Stimulated activated naive CD8-positive, alpha-beta T cell treated with anti-CD3 and anti-CD28 coated beads, Interleukin-15, Interleukin-2, amounts not matched to agents 100 U/mL and 50 U/mL, for 24 hours (primary cell): ENCODE data around the gene ARTN.
A peak's percentile ranks its signal among the peaks of the same experiment; 100 is the strongest.

Experiments
- ATAC-seq: fragments of 150-1000 bp; cut with Tn5 transposase; one replicate; pipeline ENCODE4 v1.10.0; 2021
- DNase-seq: peaks from one replicate; pipeline ENCODE4 v3.0.0; 2021

The ARTN gene

DNA sequence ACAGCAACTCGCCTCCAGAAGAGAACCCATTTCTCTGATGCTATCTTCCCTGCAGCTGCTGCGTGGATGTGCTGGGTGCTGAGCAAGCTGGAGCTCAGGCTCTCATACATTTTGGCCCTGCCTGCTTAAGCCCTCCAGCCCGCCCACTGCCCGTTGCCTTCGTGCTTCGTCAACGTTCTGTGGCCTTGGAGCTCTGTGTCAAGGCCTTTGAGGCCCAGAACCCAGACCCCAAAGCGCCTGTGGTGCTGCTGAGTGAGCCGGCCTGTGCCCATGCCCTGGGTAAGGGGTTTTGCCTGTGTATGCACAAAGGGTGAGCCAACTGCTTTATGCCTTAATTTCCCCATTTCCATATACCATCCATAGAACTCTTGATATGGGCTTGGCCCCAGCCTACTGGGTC is 37.3 kb downstream of the ARTN start:
- no peak for ATAC-seq
- no peak for DNase-seq

DNA sequence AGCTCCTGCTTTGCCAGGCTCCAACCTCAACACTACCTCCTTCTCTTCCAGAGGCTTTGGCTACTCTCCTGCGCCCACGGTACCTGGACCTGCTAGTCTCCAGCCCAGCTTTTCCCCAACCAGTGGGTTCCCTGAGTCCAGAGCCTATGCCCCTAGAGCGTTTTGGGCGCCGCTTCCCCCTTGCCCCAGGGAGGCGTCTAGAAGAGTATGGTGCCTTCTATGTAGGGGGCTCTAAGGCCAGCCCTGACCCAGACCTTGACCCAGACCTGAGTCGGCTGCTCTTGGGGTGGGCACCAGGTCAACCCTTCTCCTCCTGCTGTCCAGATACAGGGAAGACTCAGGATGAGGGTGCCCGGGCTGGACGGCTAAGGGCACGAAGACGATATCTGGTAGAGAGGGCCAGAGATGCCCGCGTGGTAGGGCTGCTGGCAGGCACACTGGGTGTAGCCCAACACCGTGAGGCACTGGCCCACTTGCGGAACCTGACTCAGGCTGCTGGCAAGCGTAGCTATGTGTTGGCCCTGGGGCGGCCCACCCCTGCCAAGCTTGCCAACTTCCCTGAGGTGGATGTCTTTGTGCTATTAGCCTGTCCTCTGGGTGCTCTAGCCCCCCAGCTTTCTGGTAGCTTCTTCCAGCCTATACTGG is 37.9 kb downstream of the ARTN start:
- ATAC-seq = no peak
- no peak for DNase-seq

DNA sequence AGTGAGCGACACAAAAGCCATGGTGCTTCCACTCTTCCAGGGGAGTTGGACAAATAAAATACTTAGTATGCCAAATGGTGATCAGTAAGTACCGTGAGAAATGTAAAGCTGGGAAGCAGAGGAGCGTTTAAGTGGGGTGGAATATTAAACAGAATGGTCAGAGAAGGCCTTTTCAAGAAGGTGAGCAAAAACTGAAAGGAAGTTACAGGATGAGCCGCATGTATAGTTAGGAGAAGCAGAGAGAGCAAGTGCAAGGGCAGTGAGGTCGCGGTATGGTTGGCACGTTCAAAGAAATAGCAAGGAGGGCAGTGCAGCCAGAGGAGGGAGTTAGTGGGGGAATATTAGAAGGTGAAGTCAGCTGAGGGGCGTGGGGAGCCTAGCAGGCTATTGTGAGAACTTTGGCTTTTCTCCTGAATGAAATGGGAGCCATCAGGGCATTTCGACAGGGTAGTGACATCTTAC is 40.4 kb downstream of the ARTN start:
- ATAC-seq (no peak), DNase-seq (peak; percentile 19)

DNA sequence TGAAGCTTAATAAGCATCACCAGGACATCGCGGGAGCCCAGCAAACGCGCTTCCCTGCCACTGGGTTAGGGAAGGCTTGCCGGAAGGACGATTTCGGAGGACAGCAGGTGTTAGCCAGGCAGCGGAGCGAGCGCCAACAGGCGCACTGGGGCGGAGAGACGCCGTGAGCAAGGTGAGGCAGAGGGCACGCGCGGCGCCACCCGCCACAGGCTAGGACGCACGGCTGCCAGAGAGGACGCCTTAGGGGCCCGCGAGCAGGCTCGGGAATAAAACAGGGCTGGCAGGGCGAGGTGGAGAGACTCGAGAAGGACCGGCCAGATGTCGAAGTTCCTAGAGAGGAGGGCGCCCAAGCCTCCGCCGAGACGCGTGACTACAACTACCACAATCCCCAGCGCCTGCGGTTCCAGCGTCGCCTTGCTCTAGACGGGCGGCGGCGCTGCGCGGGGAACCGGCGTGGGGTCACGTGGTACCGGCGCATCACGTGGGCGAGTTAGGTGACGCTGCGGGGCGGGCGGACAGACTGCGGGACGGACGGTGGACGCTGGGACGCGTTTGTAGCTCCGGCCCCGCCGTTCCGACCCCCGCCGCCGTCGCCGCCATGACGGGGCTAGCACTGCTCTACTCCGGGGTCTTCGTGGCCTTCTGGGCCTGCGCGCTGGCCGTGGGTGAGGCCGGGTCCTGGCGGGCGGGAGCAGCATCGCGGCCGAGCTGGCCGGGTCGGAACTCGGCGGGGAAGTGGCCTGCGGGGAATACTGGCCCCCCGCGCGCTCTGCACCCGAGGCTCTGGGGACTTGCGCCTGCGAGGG is 41.0 kb downstream of the ARTN start, which contains the start of gene ATP6V0B:
Gene ATP6V0B (plus strand): TSS at position 518 of the 806 bp plus-strand sequence. CDS start 81 bp downstream, at position 599.
- ATAC-seq (peak; percentile 73), DNase-seq (peak; percentile 98)

DNA sequence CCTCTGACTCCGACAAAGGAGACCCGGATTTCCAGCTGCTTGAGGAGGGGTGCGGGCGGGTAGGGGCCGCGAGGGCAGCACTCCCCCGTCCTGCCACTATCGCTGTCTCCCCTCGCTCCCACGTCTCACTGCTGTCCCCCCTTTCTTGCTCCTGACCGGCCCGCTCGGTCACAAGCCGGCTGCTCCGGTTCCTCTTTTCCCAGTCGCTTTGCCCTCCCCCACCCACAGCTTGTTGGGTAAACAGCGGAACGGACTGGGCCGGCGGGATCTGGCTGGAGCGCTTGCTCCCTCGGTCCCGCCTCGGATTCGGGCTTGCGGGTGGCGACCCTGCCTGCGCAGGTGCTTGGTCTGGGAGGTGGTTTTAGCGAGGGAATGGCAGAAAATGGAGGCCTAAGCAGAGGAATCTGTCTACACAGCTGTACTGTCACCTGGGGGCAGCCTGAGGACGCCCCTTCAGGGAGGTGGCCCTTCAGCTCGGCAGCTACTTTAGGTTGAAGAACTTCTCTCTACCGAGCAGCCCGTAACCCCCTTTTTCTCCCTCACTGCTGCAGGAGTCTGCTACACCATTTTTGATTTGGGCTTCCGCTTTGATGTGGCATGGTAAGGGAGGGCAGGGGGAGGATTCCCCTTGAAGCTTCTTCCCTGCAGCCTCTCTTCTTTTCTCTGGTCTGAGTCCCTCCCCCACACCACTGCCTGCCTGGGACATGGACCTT is 41.8 kb downstream of the ARTN start:
- no peak for DNase-seq
- ATAC-seq = peak; percentile 1

DNA sequence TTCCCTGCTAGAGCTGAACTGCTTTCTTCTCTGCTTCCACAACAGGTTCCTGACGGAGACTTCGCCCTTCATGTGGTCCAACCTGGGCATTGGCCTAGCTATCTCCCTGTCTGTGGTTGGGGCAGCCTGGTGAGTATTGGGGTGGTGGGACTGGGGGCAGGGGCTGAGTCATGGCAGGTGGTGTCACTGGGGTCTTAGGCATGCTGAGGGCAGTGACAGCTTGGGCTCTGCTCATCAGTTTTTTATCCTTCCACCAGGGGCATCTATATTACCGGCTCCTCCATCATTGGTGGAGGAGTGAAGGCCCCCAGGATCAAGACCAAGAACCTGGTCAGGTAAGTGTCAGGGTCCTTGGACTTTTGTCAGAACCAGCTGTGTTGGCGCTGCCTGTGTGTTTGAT is 42.4 kb downstream of the ARTN start:
- DNase-seq = no peak
- ATAC-seq = no peak

DNA sequence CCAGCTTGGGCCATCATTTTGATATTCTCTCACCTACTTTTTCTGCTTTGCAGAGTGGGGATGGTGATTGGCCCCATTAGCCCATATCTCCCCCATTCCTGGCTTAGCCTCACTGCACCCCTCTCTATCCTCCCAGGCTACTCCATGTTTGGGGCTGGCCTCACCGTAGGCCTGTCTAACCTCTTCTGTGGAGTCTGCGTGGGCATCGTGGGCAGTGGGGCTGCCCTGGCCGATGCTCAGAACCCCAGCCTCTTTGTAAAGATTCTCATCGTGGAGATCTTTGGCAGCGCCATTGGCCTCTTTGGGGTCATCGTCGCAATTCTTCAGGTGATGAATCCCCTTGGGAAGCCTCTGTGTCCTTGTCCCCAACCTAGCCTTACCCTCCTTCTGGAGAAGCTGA is 43.3 kb downstream of the ARTN start:
- ATAC-seq = no peak
- DNase-seq = no peak

DNA sequence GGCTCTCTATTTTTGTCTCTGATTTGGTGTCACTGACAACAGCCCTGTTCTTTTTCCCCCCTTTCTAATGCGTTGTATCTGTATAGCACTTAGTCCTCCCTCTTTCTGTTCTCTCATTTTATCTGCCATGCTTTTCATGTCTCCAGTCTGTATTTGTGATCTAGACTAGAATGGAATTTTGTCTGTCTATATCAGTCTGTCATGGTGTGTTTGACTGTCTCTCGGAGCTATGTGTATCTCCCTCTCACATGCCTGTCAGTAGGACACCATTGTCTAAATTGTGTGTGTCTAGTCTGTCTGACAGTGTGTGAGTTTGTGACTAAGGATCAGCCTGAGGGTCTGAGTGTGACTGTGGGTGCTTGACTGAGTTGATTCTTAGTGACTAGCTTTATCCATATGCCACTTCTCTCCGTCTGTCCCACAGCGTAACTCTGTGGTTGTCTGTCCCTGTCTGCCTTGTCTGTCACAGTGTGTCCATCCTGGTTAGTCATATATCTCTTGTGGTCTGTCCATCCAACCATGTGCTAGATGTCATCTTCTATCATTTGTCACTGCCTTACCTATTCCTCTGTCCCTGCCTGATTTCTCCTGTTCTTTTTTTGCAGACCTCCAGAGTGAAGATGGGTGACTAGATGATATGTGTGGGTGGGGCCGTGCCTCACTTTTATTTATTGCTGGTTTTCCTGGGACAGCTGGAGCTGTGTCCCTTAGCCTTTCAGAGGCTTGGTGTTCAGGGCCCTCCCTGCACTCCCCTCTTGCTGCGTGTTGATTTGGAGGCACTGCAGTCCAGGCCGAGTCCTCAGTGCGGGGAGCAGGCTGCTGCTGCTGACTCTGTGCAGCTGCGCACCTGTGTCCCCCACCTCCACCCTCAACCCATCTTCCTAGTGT is 44.0 kb downstream of the ARTN start:
- ATAC-seq = no peak
- no peak for DNase-seq

DNA sequence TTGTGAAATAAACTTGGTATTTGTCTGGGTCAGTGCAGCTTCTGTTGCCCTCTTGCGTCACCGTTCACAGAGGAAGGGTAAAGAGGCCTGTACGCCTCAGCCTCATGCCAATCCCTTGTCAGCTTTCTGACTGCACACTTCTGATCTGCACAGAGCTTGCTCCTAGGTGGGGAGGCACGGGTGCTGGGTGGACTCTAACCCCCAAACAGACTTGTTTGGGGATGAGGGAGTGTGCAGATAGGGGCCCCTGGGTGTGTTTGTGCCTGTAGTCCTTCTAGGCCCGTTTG is 44.6 kb downstream of the ARTN start:
- no peak for DNase-seq
- ATAC-seq = no peak

DNA sequence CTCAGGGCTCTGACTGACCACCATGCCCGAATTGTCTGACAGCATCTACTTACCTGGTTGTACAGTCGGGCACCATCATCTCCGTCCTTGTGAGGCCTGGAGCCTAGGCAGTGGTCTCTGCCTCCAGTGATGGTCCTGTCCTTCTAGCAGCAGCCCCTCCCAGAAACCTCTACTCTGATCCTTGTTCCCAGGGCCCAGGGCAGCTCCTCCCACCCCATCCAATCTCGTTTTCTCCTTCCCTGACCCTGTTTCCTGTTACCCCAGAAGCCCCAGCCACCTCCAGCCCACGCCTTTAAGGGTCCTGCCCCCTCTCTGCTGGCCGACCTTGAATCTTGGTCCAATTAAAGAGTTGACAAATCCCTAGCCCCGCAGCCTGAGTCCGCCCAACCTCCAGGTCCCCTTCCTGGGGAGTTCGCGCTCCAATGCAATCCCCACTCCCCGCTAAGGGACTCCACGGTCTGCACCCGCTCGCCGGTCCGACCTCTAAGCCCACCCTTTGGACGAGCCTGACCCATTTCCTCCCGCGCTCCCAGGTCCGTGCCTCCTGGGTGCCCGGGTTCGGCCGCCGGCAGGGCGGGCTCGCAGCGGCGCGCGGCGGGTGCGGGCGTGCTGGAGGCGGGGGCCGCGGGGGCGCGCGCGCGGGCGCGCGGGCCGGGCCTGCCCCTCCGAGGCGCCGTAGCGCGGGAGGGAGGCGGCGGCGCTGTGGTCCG is 45.1 kb downstream of the ARTN start, which contains the start of gene B4GALT2:
Gene B4GALT2 (plus strand): TSS at position 660 of the 710 bp plus-strand sequence. CDS start 1,951 bp downstream, outside the sequence.
- DNase-seq (peak; percentile 68), ATAC-seq (peak; percentile 9)

DNA sequence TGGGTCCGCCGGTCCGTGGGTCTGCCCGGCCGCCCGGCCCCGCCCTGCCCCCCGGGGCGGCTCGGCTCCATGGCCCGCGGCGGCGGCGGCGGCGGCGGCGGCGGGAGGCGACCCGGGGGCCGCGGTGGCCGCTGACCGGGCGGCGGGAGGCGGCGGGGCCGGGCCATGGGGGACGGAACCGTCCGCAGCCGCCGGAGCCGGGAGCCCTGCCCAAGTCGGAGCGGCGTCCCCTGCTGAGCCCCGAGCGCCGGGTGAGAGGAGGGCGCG is 45.6 kb downstream of the ARTN start:
- no peak for ATAC-seq
- DNase-seq = no peak

DNA sequence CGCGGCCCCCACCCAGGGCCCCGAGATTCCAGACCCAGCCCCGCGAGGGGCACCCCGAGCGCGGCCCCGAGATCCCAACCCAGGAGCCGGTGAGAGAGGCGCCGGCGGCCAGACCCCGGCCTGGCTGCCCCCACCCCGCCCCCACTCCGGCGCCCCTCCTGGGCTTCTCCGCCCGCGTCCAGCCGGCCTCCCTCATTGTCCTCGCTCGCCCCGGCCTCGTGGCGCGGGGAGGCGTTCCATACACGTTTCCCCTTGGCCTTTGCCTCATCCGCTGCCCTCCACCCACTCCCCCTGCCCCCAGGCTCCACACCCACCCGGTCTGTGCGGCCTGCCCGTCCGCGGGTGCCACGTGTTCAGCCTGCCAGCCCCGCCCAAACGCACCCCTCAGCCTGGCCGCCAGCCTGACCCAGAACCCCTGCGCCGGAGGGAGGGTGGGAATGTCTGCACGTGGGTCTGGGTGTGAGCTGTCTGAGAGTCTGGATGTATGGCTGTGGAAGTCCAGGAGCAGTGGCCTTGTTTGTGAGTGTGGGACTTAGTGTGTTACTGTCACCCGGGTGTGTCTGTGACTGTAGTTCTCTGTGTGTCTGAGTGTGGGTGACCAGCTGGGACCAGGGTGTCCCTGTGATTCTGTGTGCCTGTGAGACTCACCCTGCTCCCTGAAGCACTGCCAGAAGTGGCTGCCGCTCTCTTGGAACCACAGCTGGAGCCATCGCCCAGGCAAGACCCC is 46.1 kb downstream of the ARTN start:
- DNase-seq = peak; percentile 60

DNA sequence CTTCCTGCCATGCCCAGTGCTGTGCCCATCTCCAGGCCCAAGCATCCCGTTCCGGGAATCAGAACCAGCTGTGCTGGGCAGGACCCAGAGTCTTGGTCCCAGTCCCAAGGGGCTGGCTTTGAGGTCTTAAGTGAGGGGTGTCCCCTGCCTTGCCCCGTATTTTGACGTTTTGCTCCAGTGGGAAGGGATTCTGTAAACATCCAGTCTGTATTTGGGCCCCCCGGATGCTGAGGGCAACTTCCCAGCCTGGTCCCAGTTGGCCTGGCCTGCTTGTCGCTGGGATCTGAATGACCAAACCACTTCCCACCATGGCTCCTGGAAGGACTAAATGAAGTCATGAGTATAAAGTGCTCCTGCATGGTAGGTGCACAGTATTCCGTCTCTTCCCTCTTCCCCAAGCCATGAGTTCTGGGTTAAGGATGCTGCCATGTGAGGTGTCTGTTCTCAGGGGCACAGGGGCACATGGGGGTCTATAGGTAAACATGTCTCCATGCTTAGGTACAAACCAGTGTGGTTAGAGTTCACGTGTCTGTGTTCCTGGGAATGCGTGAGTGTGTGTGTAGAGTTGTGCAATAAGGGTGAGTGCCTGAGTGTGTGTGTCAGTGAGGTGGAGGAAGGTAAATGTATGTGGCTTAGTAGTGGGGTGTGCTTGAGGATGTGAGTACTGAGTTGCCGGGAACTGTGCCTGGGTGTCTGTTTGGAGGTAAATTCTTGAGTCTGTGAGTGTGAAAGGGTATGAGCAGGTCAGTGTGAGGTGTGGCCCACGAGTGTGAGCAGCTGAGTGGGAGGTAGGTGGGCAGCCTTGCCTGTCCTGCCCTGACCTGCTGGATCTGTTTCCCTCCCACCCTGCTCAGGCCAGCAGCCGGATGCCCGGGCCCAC is 46.9 kb downstream of the ARTN start:
- ATAC-seq = no peak

More for the DNA sequence above, 46.1 kb downstream of the ARTN start:
- peak; percentile 38 for ATAC-seq

DNA sequence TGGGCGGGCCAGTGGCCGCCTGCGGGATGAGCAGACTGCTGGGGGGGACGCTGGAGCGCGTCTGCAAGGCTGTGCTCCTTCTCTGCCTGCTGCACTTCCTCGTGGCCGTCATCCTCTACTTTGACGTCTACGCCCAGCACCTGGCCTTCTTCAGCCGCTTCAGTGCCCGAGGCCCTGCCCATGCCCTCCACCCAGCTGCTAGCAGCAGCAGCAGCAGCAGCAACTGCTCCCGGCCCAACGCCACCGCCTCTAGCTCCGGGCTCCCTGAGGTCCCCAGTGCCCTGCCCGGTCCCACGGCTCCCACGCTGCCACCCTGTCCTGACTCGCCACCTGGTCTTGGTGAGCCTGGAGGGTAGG is 47.5 kb downstream of the ARTN start:
- no peak for ATAC-seq
- no peak for DNase-seq

More for the DNA sequence above, 46.9 kb downstream of the ARTN start:
- no peak for DNase-seq

DNA sequence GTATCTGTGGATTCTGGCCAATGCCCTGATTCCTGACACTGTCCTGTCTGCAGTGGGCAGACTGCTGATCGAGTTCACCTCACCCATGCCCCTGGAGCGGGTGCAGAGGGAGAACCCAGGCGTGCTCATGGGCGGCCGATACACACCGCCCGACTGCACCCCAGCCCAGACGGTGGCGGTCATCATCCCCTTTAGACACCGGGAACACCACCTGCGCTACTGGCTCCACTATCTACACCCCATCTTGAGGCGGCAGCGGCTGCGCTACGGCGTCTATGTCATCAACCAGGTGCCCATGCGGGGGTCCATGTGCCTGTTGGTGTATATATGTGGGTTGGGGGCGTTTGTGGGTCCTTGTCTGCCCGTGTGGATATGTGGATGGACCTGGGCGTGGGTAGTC is 48.0 kb downstream of the ARTN start:
- ATAC-seq (no peak), DNase-seq (no peak)

DNA sequence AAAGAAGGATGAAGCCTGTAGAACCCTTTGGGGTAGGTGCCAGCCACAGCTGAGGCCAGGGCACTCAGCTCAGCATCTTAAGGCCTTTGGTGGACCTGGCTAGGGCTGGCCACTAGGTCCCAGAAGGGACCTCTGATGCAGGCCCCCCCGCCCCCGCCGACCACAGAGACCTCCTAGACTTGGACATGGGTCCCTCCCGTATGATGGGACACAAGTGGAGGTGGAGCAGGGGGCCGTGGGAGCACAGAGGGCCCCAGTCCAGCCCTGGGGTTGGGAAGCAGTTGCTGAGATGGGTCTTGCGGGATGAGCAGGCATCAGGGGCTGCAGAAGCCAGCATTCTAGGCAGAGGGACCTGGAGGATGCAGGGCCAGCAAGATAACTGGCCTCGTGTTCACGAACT is 48.6 kb downstream of the ARTN start:
- no peak for DNase-seq
- ATAC-seq = no peak

DNA sequence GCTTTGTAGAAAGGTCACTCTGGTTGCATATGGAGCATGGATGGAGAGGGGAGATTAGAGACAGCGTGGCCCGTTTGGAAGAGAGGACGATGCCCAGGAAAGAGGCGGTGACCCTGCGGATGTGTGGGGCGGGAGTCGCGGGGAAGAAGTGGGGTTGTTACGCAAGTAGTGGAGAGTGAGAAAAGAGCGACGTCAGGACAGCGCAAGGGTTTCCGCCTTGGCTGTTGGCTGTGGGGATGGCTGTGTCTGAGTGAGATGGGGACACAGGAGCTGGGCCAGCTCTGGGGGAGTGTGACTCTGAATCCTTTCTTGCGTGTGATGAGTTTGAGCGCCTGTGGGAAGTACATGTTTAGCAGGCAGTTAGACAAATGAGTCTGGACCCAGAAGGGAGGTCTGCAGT is 49.2 kb downstream of the ARTN start:
- DNase-seq (no peak), ATAC-seq (no peak)

DNA sequence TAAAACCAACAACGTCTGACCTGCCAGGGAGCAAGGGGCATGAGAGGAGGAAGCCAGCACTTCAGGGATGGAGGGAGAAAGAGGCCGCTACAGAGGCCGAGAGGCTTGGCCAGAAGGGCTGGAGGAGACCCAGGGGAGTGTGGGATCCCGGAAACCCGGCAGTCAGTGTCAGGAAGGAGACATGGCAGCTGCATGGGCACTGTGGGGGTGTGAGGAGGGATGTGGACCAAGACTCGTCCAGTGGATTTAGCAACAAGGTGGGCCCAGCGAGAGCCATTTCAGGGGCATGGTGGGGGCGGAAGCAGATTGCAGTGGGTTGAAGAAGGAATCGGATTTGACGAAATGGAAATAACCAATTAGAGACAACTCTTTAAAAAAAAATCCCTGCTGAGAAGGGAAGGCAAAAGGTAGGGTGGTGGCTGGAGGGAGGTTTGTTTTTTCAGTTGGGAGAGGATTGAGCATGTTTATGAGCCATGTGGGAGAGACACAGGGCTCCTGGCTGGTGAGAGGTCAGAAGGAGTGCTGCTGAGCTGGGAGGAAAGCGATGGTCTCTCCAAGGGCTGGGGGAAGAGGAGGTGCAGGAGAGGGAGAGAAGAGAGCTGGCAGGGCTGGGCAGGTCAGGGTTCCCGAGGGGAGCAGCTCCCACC is 49.8 kb downstream of the ARTN start:
- DNase-seq (no peak), ATAC-seq (no peak)

DNA sequence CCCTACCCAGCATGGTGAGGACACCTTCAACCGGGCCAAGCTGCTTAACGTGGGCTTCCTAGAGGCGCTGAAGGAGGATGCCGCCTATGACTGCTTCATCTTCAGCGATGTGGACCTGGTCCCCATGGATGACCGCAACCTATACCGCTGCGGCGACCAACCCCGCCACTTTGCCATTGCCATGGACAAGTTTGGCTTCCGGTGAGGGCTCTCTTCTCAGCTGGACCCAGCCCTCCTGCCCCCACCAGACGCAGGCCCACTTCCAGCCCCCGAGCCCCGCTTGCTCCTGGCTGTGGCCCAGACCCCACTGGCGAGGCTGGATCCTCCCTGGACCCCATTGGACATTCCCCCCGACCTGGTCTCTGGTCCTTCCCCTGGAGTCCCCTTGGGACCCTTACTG is 51.3 kb downstream of the ARTN start:
- no peak for ATAC-seq
- no peak for DNase-seq
